GM19099 (cell line): ENCODE measurements around the gene PLD6.
A peak's percentile ranks its signal among the peaks of the same experiment; 100 is the strongest.

ENCODE experiments used
- POLR2A ChIP-seq: IDR thresholded peaks from 3 replicates; pipeline ENCODE4 v1.6.1; 2011; ENCODE audit warnings: low read depth; ENCODE audit not compliant: insufficient read length; ENCODE audit errors: extremely low read depth

Gene PLD6

GRCh38 chr17:17206124-17206912, at the start of gene PLD6:
Gene PLD6 (minus strand): TSS chr17:17206333. CDS start chr17:17206286, 47 bp downstream.
- peak; percentile 70 for TF ChIP-seq POLR2A

DNA sequence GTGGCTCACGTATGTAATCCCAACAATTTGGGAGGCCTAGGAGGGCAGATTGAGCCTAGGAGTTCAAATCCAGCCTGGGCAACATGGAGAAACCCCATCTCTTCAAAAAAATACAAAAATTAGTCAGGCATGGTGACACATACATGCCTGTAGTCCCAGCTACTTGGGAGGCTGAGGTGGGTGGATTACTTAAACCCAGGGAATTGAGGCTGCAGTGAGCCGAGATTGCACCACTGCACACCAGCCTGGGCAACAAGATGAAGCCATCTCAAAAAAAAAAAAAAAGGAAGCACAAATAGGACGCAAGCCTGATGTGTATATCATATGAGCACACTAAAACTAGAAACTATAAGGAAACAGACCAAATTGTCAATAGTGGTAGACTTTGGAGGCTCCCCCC, 47.9 kb upstream of the PLD6 start:
- TF ChIP-seq POLR2A: no peak

DNA sequence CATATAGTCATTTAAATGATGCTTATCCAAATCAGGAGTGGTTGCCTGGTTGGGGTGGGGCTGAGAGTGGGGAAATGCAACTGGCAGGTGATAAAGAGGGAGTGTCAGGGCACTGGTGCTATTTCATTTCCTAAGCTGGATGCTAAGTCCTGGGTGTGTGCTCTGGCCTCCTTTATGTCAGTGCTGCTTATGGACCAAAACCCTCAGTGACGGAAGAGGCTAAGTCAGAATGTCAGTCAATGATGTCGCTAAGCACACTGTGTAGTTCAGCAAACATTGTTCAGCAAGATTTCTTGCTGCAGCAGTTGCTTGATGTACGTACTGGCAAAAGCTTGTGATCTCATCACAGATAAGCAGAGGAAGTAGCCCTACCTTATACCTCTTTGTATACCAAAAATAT, 47.3 kb upstream of the PLD6 start:
- no peak for TF ChIP-seq POLR2A

DNA sequence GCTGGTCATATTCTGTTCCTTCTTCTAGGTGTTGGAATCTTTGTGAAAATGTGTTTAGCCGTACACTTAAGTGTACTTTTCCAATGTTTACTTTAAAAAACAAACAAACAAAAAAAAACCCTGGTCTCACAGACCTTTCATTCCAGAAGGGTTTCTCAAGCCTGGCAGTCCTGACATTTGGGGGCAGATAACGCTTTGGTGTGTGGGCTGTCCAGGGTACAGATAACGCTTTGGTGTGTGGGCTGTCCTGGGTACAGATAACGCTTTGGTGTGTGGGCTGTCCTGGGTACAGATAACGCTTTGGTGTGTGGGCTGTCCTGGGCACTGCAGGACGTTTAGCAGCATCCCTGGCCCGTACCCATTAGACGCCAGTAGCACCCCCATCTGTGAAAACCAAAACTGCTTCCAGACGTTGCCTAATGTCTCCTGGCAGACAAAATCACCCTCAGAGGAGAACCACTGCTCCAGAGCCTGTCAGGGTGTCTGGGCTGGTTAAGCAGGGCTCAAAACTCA, 46.1 kb upstream of the PLD6 start:
- TF ChIP-seq POLR2A: no peak

- TF ChIP-seq POLR2A: no peak
These were observed 40.7 kb upstream of the PLD6 start for GRCh38 chr17:17246879-17247278.

GRCh38 chr17:17243163-17243562, 37.0 kb upstream of the PLD6 start:
- no peak for TF ChIP-seq POLR2A

DNA sequence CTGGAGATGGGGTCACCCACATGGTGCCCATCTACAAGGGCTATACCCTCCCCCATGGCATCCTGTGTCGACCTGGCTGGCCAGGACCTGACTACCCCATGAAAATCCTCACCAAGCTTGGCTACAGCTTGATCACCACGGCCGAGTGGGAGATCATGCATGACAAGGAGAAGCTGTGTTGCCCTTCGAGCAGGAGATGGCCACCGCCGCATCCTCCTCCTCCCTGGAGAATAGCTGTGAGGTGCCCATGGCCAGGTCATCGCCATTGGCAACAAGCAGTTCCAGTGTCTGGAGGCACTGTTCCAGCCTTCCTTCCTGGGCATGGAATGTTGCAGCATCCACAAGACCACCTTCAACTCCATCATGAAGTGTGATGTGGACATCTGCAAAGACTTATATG, 36.1 kb upstream of the PLD6 start:
- no peak for TF ChIP-seq POLR2A

DNA sequence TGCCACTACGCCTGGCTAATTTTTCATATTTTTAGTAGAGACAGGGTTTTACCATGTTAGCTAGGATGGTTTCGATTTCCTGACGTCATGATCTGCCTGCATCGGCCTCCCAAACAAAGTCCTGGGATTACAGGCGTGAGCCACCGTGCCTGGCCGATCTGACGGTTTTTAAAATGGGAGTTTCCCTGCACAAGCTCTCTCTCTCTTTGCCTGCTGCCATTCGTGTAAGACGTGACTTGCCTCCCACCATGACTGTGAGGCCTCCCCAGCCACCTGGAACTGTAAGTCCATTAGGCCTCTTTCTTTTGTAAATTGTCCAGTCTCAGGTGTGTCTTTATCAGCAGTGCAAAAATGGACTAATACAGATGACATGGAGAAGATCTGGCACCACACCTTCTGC, 35.5 kb upstream of the PLD6 start:
- TF ChIP-seq POLR2A: no peak

DNA sequence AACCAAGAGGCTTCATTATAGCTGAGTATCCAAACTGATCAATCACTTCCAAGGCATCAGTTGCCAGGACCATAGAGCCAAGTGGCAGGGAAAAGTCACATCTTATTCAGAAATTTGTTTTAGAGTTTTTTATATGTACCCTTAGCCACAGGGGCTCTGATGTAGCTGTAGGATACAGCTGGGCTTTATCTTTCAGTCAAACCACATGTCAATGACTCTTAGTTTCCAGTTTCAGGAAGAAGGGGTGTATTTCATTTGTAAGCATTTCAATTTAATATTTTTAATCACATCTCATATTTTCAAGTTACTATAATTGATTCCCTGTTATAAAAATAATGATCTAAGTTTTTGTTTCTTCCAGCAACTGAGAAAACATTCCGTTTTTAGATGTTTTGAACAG, 33.7 kb upstream of the PLD6 start:
- TF ChIP-seq POLR2A: no peak

DNA sequence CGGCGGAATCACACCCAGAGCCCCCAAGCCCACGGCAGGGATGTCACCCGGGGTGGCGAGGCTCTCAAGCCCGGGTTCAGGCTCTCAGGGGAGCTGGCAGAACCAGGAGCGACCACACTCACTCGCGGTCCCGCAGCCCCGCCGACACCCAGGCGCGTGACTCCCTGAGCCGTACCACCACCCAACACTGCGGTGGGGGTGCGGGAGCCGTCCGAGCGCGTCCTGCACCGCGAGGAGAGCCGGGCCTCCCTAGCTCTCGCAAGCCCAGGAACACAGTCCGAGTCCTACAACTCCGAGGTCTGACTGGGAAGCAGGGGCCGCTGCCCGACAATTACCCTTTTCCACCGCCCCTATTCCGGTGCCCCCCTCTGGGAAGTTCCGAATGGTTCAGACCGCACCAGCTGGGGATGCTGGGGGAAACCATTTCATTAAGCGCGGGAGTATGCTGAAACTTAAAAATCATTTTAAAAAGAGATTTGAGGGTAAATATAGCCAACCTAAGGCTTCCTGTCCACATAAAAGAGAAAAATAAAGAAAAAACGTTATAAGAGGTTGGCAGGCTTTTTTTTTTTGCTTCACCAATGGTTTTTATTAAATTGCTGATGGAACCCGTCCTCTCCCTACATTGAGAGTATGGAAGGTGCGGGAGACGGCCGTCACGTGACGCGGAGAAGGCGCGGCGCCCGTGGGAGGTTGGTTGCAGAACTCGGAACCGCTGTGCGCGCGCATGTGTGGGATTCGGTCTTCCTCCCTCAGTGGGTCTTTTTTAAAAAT, 31.1 kb upstream of the PLD6 start, which contains the start of gene FLCN:
FLCN (minus strand) TSS at position 143 of the 774 bp plus-strand sequence. CDS start 9,031 bp downstream, outside the sequence.
- peak; percentile 92 for TF ChIP-seq POLR2A

DNA sequence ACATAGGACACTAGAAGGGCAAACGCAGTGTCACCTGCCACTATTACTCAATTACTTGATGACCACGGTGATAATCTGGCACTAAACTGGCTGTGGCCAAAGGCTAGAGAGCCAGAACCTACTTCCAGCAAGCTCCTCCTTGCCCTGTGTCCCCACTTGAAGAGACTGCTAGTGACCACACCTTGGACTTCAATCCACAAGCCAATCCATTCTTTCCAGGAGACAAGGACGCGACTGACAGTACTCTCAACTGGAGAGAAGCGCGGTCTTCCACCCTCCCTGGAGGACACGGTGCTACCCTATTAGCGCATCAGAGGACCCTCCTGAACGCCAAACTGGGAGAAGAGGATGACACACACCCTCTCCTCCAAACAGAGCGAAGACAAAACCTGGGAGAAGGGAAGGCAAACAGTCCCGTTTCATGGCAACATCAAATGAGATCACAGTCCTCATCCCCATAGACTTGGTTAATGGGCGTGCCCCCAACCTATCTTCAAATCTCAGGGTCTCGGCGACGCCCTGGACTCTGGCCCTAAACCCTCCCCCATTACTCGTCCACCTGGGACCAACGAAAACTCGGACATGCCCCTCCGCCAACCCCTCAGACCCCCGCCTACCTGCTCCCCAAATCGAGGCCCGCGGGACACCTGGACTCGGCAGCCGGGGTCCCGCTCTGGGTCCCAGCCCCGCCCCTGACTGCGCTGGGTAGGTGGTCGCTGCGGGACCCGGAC, 30.3 kb upstream of the PLD6 start:
- no peak for TF ChIP-seq POLR2A

DNA sequence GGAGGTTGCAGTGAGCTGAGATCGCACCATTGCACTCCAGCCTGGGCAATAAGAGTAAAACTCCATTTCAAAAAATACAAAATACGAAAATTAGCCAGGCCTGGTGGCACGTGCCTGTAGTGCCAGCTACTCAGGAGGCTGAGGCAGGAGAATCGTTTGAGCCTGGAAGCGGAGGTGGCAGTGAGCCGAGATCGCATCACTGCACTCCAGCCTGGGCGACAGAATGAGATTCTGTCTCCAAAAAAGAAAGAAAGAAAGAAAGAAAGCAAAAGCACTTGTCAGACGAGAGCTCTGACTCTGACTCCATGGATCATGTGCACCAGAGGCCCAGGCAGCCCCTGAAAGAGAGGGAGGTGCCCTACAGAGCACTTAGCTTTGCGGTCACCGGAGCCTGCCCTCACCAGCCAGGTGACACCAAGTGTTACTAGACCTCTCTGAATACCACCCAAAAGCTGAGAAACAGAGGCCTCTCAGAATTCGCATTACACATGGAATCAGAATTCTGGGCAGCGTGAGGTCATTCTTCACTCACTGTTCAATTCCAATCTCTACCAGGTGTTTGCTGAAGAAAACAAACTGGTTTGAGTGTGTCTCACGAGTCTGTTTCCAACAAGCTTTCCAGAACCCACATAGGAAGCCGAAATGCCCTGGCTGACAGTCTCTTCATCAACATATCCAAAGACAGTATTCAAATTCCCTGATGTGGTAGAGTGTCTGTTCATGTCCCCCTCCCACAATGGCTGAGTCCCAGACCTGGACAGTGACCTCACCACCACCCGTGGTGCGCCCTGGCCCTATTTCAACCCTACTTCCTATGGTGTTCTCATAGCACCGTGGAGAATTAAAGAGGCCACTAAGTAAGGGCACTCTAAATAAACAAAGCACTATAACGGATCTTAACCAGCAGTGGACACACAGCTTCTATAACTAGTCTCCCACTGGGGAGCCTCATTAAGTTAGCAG, 29.4 kb upstream of the PLD6 start:
- TF ChIP-seq POLR2A: no peak

GRCh38 chr17:17232303-17232621, 26.1 kb upstream of the PLD6 start:
- no peak for TF ChIP-seq POLR2A

DNA sequence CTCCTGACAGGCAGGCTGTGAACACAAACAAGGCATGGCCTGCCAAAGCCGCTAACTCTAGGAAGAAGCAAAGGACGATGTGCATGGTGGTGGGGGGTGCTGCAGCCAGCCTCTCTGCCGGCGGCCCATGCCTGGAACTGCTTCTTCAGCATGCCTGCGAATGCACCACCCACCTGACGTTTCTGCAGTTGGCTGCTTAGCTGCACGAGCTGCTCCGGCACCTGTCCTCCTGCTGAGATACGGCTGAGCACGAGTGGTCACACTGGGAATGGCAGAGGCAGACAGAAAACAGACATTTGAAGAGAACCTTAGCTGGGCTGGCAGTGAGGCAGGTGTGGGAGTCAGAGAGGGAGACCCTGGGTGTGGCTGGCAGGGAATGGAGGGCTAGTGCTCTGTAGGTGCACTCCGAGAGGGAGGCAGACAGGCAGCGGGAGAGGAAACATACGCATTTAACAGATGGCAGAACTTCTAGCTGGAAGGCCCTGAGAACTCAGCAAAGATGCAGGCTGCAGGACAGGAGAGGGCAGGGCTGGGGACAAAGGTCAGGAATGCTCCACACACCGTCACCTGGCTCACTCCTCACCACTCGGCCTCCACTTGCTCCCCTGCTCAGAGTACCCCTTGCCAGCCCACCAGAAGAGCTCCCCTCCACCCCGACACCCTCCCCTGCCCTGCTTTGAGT, 25.6 kb upstream of the PLD6 start:
- no peak for TF ChIP-seq POLR2A
